ENCODE data around the gene SPAG17. TPM values are rescaled to one million over a fixed set of nuclear protein-coding genes. Genes with fewer than 3 reads are reported as not detected.

The SPAG17 gene
- total and polyA plus RNA-seq, 9 donors, result 0.08 to 39.5 (median 0.67) TPM

DNA sequence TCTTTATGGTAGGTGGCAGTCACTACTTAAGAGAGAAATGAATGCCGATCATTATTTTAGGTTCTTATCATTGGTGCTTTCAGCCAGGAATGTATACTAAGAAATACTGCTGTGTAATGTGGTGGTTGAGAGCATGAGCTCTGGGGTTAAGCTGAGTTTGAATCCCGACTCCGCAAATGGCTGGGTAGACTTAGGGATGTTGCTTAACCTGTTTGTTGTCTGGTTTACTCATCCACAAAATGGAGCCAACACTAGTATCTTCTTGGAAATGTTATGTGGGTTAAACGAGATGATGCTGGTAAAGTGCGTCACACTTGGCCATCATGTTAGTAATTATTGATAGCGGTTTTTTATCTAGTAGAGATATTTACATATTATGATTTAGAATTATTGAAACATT lies 171.7 kb downstream of the SPAG17 start:
- intact Hi-C loops (cut with DNase I), result no loop called here
- DNase-seq, result no peak
- no peak overlapping the region for H3K4me3 ChIP-seq
- H3K9me3 ChIP-seq, result no peaks in the 10 kb centered on the region
- H3K4me1 ChIP-seq (ENCODE audit: insufficient read depth), result no peaks in the 10 kb centered on the region
- no peaks in the 10 kb centered on the region for H3K36me3 ChIP-seq
- WGBS, 3 donors, result 63 to 78% (median 78%) methylated on average over 6 of the region's 6 CpGs
- H3K27me3 ChIP-seq, result no peaks in the 10 kb centered on the region
- no peak overlapping the region for H3K27ac ChIP-seq
- TF ChIP-seq EP300 (IDR thresholded peaks at IDR 0.05) (no peak), POLR2A (IDR thresholded peaks at IDR 0.05) (no peak)
- TF ChIP-seq, protein P1, sequence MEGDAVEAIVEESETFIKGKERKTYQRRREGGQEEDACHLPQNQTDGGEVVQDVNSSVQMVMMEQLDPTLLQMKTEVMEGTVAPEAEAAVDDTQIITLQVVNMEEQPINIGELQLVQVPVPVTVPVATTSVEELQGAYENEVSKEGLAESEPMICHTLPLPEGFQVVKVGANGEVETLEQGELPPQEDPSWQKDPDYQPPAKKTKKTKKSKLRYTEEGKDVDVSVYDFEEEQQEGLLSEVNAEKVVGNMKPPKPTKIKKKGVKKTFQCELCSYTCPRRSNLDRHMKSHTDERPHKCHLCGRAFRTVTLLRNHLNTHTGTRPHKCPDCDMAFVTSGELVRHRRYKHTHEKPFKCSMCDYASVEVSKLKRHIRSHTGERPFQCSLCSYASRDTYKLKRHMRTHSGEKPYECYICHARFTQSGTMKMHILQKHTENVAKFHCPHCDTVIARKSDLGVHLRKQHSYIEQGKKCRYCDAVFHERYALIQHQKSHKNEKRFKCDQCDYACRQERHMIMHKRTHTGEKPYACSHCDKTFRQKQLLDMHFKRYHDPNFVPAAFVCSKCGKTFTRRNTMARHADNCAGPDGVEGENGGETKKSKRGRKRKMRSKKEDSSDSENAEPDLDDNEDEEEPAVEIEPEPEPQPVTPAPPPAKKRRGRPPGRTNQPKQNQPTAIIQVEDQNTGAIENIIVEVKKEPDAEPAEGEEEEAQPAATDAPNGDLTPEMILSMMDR (IDR thresholded peaks at IDR 0.05), result no peak

DNA sequence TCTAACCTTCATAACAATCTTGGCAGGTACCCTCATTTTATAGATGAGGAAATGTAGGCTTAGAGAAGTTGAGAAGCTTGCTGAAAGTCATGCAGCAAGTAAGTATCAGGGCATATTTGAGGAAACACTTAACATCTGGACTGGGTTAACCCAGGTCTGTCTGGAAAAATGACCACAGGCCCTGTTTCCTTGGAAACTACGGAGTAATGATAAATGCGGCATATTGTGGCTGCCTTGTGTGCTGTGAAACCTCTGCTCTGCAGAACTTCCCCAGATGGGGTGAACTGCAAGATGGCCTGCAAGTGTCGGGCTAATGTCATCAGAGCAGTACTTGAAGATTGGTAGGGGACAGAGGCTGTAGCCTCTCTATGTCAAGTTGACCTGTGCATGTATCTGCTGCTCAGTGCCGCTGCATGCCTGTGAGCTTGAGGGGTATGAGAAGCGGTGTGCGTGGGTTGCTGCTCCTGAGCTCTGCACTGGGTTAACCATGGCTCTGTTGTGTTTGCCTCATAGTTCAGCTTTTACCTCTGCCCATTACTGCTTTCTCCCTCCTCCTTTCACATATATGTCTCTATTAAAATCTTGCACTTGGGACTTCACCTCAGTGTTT lies 172.4 kb downstream of the SPAG17 start:
- intact Hi-C loops (cut with DNase I), result no loop called here
- H3K36me3 ChIP-seq, result no peaks in the 10 kb centered on the region
- no peak for DNase-seq
- H3K4me1 ChIP-seq (ENCODE audit: insufficient read depth), result no peaks in the 10 kb centered on the region
- 75 to 86% (median 76%) methylated on average over 6 of the region's 6 CpGs for WGBS, 3 donors
- H3K27me3 ChIP-seq, result no peaks in the 10 kb centered on the region
- H3K4me3 ChIP-seq, result no peak overlapping the region
- no peak overlapping the region for H3K27ac ChIP-seq
- TF ChIP-seq EP300 (IDR thresholded peaks at IDR 0.05), result no peak
- TF ChIP-seq, protein P1 (IDR thresholded peaks at IDR 0.05), result no peak
- no peak for TF ChIP-seq POLR2A (IDR thresholded peaks at IDR 0.05)
- no peaks in the 10 kb centered on the region for H3K9me3 ChIP-seq

DNA sequence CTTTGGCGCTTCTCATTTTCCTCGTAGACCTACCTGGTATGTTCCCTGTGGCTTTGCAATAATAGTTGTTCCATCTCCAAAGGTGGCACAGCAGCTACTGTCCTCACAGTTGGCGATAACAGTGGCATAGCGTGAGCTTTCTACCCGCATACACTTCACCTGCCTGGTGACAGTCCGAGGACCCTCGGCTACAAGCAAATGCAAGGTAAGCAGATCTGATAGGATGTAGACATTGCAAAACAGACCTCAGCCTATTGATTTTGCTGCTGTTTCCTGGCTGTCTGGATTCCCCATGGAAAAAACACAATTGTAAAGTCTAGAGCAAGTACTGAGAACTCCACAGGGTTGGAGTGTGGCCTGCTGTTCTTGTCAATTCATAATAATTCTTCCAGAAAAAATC lies 177.0 kb downstream of the SPAG17 start:
- H3K4me3 ChIP-seq, result no peak overlapping the region
- WGBS, 3 donors, result 92 to 94% (median 93%) methylated on average over 7 of the region's 7 CpGs
- TF ChIP-seq POLR2A (IDR thresholded peaks at IDR 0.05), result no peak
- TF ChIP-seq, protein P1 (IDR thresholded peaks at IDR 0.05), result no peak
- TF ChIP-seq EP300 (IDR thresholded peaks at IDR 0.05), result no peak

DNA sequence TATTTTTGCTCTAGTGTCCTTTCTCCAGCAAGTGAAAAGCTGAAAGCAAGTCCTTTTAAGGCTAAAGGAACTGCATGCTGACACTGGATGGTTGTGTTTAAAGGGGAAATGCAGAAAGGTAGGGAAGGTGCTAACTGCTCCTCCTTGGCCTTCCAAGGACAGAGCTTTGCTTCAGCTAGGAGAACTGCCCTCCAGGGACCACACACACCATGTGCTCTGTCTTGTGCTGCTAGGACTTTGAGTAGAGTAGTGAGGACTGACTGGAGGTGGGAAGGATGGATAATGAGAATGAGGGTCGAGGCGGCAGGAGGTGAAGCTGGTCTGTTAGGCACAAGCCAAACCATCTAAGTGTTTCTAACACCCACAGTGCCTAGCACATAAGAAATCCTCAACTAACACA lies 177.6 kb downstream of the SPAG17 start:
- WGBS, 3 donors, result 66 to 71% (median 66%) methylated on average over 2 of the region's 2 CpGs
- no peak overlapping the region for H3K27ac ChIP-seq
- H3K9me3 ChIP-seq, result no peaks in the 10 kb centered on the region
- no peak for TF ChIP-seq EP300 (IDR thresholded peaks at IDR 0.05)
- TF ChIP-seq, protein P1 (IDR thresholded peaks at IDR 0.05), result no peak
- no peak for TF ChIP-seq POLR2A (IDR thresholded peaks at IDR 0.05)
- DNase-seq, result no peak
- no peaks in the 10 kb centered on the region for H3K27me3 ChIP-seq
- no peaks in the 10 kb centered on the region for H3K36me3 ChIP-seq
- no peaks in the 10 kb centered on the region for H3K4me1 ChIP-seq (ENCODE audit: insufficient read depth)
- intact Hi-C loops (cut with DNase I), result no loop called here
- no peak overlapping the region for H3K4me3 ChIP-seq

More for the DNA sequence above, 177.0 kb downstream of the SPAG17 start:
- H3K27ac ChIP-seq, result no peak overlapping the region
- H3K9me3 ChIP-seq, result no peaks in the 10 kb centered on the region
- H3K27me3 ChIP-seq, result no peaks in the 10 kb centered on the region
- no peaks in the 10 kb centered on the region for H3K4me1 ChIP-seq (ENCODE audit: insufficient read depth)
- intact Hi-C loops (cut with DNase I), result no loop called here
- DNase-seq, result no peak
- no peaks in the 10 kb centered on the region for H3K36me3 ChIP-seq

Measured in ovary (tissue), 9 donors.